ENCODE measurements around the gene CLTCL1. TPM values are rescaled to one million over a fixed set of nuclear protein-coding genes. Genes with fewer than 3 reads are reported as not detected.

CLTCL1 gene
- total and polyA plus RNA-seq, 9 of the 15 experiments (the other 6 are each of a cell fraction or from before 2014, with no cell fraction given), result 1.1 to 11.7 (median 5.0) TPM

GRCh38 chr22:19178065-19178656, 113.4 kb downstream of the CLTCL1 start:
- Histone ChIP-seq H3K9me3 (replicated peaks; ENCODE audit: control insufficient read depth, insufficient read depth, low read depth, low read length) (no peaks in the 10 kb centered on the region), H3K36me3 (ENCODE audit: control insufficient read depth, insufficient read depth, low read length) (peaks cover 43% of the 10 kb centered on the region), H3K79me2 (ENCODE audit: control insufficient read depth, insufficient read depth, low read length) (peaks cover 52% of the 10 kb centered on the region), H3K9ac (ENCODE audit: insufficient read depth in 1 of 2, low read depth in 2 of 2, low read length in 2 of 2) (peak overlapping the region; percentile 80 to 96), H3K4me1 (replicated peaks in 1 of 2; ENCODE audit: control insufficient read depth in 2 of 2, insufficient read depth in 2 of 2, low read length in 2 of 2) (peaks cover 38 to 90% of the 10 kb centered on the region in 2 experiments), H4K20me1 (replicated peaks; ENCODE audit: control insufficient read depth, insufficient read depth, low read length) (peaks cover 31% of the 10 kb centered on the region), H3K27ac (ENCODE audit: extremely low read depth, low read depth, low read length) (peak overlapping the region; percentile 85), H3K9me1 (ENCODE audit: control insufficient read depth, insufficient read depth, low read length) (peaks cover 20% of the 10 kb centered on the region), H2AFZ (ENCODE audit: low read depth, low read length) (peak overlapping the region; percentile 90), H3K4me2 (ENCODE audit: insufficient read depth, low read length) (peak overlapping the region; percentile 90), H3K27me3 (ENCODE audit: control insufficient read depth in 2 of 2, insufficient read depth in 2 of 2, low read length in 2 of 2) (peaks cover 3 to 15% of the 10 kb centered on the region in 2 experiments; a peak in 3 of 5 replicates), H3K4me3 (peak overlapping the region; percentile 76)
- DNase-seq (ENCODE audit: extremely low read depth in 1 of 4, low spot score in 3 of 4), result peak in 3 of 4 experiments; percentile 91 to 98 (median 98)
- in situ Hi-C loops (cut with MboI) (loop anchor here (5.0 kb wide), 1 partner anchor 449 kb away; no protein-coding TSS in a partner anchor), intact Hi-C loops (cut with micrococcal nuclease) (loop anchor here (2.0 to 5.0 kb wide), 4 partner anchors 115 to 255 kb away; partner anchors contain the start of gene MRPL40)
- WGBS (ENCODE audit: insufficient coverage, low coverage, missing lambda C conversion rate), result under 1% methylated on average over 70 of the region's 80 CpGs
- no peak for FAIRE-seq
- CTCF ChIA-PET (ENCODE audit: low intra/inter-chr PET ratio), result interaction anchor here (0.6 to 2.6 kb wide), 5 partner anchors 123 to 452 kb away, joined by 3 to 31 read pairs (median 5); no protein-coding TSS in a partner anchor
- BruUV-seq (replicated peaks), result no TSS peak
- peak; percentile 6 for ATAC-seq
- POLR2A ChIA-PET, result interaction anchor here (0.5 to 11.1 kb wide), 24 partner anchors 8 to 1341 kb away, joined by 3 to 191 read pairs (median 4); partner anchors contain the start of genes CDC45, HIRA and UFD1
- TF ChIP-seq SUPT5H (IDR thresholded peaks at IDR 0.05) (no peak), CGGBP1 (CRISPR knock-in tag; IDR thresholded peaks at IDR 0.05) (0 out of 2 replicates have a peak, but pooled peaks have one; percentile 60), ZNF23 (CRISPR knock-in tag; IDR thresholded peaks at IDR 0.05) (no peak; the same call in 1 of the 2 replicates), ZNF324 (CRISPR knock-in tag; IDR thresholded peaks at IDR 0.05) (peak; percentile 48; the same call in 1 of the 2 replicates), CTCFL (IDR thresholded peaks at IDR 0.05; ENCODE audit: borderline replicate concordance, insufficient read depth, low read depth, low read length, poor library complexity, severe bottlenecking) (no peak), ATF1 (CRISPR knock-in tag; IDR thresholded peaks at IDR 0.05) (no peak), ATF1 (tag; IDR thresholded peaks at IDR 0.05) (peak; percentile 55), TEAD1 (CRISPR knock-in tag; IDR thresholded peaks at IDR 0.05) (peak in 1 of 2 experiments; percentile 39; a peak in 1 of 4 replicates), ILK (tag; IDR thresholded peaks at IDR 0.05; ENCODE audit: borderline replicate concordance, low read depth) (no peak), ZBTB8A (IDR thresholded peaks at IDR 0.05; ENCODE audit: partially characterized antibody) (no peak), TCF3 (CRISPR knock-in tag; IDR thresholded peaks at IDR 0.05) (no peak), CEBPZ (IDR thresholded peaks at IDR 0.05; ENCODE audit: borderline replicate concordance, low read depth, low read length) (no peak), ZNF316 (IDR thresholded peaks at IDR 0.05) (no peak), HOXB6 (CRISPR knock-in tag; IDR thresholded peaks at IDR 0.05; ENCODE audit: borderline replicate concordance) (no peak; the same call in 1 of the 2 replicates)
